A673 (cell line): Measurements from ENCODE around the gene SFT2D2.

Experiments used
- EZH2 ChIP-seq: fragments of 200-600 bp; sonication (generic); IDR thresholded peaks from 2 replicates; pipeline ENCODE4 v1.6.1; 2017; ENCODE audit warnings: borderline replicate concordance, low read depth, mild to moderate bottlenecking, mixed read lengths, antibody characterized with exemption, low read length; ENCODE audit not compliant: poor library complexity, severe bottlenecking
- TF ChIP-seq, protein P1 (sequence below): fragments of 300-800, 200-600 bp; sonication (generic); conservative IDR thresholded peaks from 2 replicates; pipeline ENCODE4 v1.5.1; 2017; ENCODE audit warnings: low read depth, mild to moderate bottlenecking, antibody characterized with exemption, low read length, moderate library complexity, mixed read lengths

DNA sequence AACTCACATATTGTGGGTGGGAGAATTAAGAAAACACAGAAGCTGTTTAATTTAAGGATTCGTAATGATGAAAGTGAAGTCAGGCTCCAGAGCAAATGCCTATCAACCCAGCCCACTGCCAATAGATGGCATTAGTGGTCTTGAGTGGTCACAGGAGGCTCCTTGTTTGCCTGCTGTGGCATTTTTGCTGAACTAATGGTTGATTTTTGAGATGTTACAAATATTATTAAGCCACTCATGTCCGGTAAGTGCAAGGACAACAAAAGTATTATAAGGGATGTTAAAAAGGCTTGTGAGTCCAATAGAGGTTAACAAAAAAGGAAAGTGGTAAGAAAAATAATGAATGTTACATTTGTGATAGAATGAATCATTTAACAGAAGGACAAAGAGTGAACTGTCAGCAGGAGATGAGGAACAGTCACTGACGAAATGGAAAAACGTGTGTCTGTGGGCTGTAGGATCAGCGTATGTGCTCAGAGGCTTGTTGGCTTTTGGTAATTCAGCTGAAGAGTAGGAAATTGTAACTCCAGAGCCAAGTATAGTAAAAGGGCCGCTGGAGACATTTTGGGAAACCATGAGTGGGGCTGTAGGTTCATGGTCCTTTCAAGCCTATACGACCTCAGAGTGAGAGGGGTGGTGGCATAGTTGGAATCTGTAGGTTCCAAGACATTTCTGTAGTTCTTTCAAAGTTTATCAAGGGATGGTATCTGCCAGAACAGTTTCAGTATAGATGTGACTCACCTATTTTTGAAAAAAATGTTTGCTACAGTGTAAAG, 11.2 kb downstream of the SFT2D2 start:
- TF ChIP-seq, protein P1, sequence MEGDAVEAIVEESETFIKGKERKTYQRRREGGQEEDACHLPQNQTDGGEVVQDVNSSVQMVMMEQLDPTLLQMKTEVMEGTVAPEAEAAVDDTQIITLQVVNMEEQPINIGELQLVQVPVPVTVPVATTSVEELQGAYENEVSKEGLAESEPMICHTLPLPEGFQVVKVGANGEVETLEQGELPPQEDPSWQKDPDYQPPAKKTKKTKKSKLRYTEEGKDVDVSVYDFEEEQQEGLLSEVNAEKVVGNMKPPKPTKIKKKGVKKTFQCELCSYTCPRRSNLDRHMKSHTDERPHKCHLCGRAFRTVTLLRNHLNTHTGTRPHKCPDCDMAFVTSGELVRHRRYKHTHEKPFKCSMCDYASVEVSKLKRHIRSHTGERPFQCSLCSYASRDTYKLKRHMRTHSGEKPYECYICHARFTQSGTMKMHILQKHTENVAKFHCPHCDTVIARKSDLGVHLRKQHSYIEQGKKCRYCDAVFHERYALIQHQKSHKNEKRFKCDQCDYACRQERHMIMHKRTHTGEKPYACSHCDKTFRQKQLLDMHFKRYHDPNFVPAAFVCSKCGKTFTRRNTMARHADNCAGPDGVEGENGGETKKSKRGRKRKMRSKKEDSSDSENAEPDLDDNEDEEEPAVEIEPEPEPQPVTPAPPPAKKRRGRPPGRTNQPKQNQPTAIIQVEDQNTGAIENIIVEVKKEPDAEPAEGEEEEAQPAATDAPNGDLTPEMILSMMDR, result no peak
- no peak for TF ChIP-seq EZH2
